HepG2 (cell line): ENCODE data around the gene PLVAP. TPM values are rescaled to one million over a fixed set of nuclear protein-coding genes. Genes with fewer than 3 reads are reported as not detected.

Experiments used
- ATAC-seq: fragments of 200-7000 bp; cut with Tn5 transposase; 3 replicates; pipeline ENCODE4 v1.9.1; 2020; ENCODE audit warnings: mild to moderate bottlenecking, moderate library complexity
- BruUV-seq: library from RNA; stranded (reverse); fragments of 400-500 nt; replicated peaks from 2 replicates; lab custom pipeline; 2021; lab: Mats Ljungman, UMichigan
- CTCF ChIA-PET: fragments of 300-600 bp; formaldehyde crosslinking; extraction: SDS; loops from one replicate; lab custom pipeline; 2021; ENCODE audit warnings: low total read pairs, inconsistent platforms, low intra/inter-chr PET ratio; lab: Yijun Ruan, JAX
- POLR2A ChIA-PET: fragments of 350-600 bp; sonication (Branson Sonifier 250); formaldehyde crosslinking; loops from one replicate; lab custom pipeline; 2020; ENCODE audit warnings: antibody characterized with exemption, inconsistent platforms; lab: Yijun Ruan, JAX
- DNase-seq: peaks from one replicate; pipeline ENCODE4 v3.0.0-alpha.2; 2015; ENCODE audit warnings: low spot score
- FAIRE-seq: peaks from 3 replicates; lab custom pipeline; 2011; peaks lifted over from hg19 to GRCh38; lab: Jason Lieb, UNC
- H2AFZ ChIP-seq: one replicate; pipeline ENCODE4 v1.6.1; 2011; ENCODE audit warnings: low read length, inconsistent platforms
- H3K27ac ChIP-seq: fragments of 300-600 bp; 3 replicates; pipeline ENCODE4 v1.8.0; 2011; ENCODE audit warnings: mixed run types, mild to moderate bottlenecking, mixed read lengths, low read length, inconsistent platforms; ENCODE audit not compliant: insufficient read depth; ENCODE audit errors: extremely low read length
- H3K27me3 ChIP-seq, 2 experiments: fragments of 200-600 bp in 1 of 2; 2 replicates in 1 of 2; 3 replicates in 1 of 2; pipeline versions ENCODE4 v1.6.0 to v1.8.0; 2011; ENCODE audit warnings: low read length in 2 of 2, mild to moderate bottlenecking in 2 of 2, moderate library complexity in 2 of 2, inconsistent platforms in 1 of 2; ENCODE audit not compliant: insufficient read depth in 2 of 2, control insufficient read depth in 1 of 2
- H3K36me3 ChIP-seq, 2 experiments: fragments of 200-600 bp in 1 of 2; replicated peaks in 1 of 2; 2 replicates in 1 of 2; 3 replicates in 1 of 2; pipeline versions ENCODE4 v1.5.1 to v1.8.0; 2011; ENCODE audit warnings: low read length in 2 of 2, inconsistent platforms in 1 of 2; ENCODE audit not compliant: insufficient read depth in 2 of 2, control insufficient read depth in 1 of 2
- H3K4me1 ChIP-seq: 2 replicates; pipeline ENCODE4 v1.5.1; 2012; ENCODE audit warnings: low read length, inconsistent platforms; ENCODE audit not compliant: insufficient read depth
- H3K4me2 ChIP-seq: 2 replicates; pipeline ENCODE4 v1.6.0; 2011; ENCODE audit warnings: low read depth, low read length, inconsistent platforms
- H3K4me3 ChIP-seq, 3 experiments: fragments of 200-600 bp in 1 of 3; sonication (generic), shearing (Covaris generic) in 1 of 3; replicated peaks in 1 of 3; 2 replicates each; pipeline ENCODE4 v1.5.1; 2011 to 2016; ENCODE audit warnings: low read length in 3 of 3, inconsistent platforms in 2 of 3, low read depth in 2 of 3, mild to moderate bottlenecking in 2 of 3, control low read depth in 1 of 3, mixed read lengths in 1 of 3; ENCODE audit not compliant: insufficient read depth in 1 of 3
- H3K79me2 ChIP-seq: one replicate; pipeline ENCODE4 v1.6.1; 2011; ENCODE audit warnings: low read length, inconsistent platforms; ENCODE audit not compliant: insufficient read depth
- H3K9ac ChIP-seq: 2 replicates; pipeline ENCODE4 v1.6.0; 2011; ENCODE audit warnings: mild to moderate bottlenecking, low read depth, low read length, inconsistent platforms; ENCODE audit not compliant: insufficient read depth
- H3K9me3 ChIP-seq: 2 replicates; pipeline ENCODE4 v1.5.1; 2012; ENCODE audit warnings: mild to moderate bottlenecking, low read length
- H4K20me1 ChIP-seq: 2 replicates; pipeline ENCODE4 v1.6.0; 2011; ENCODE audit warnings: inconsistent platforms, mild to moderate bottlenecking, low read length, moderate library complexity; ENCODE audit not compliant: insufficient read depth
- ETV5 ChIP-seq: IDR thresholded peaks from 2 replicates; pipeline ENCODE4 v1.6.1; 2018; ENCODE audit warnings: missing biosample characterization, missing genetic modification reagents, inconsistent platforms, borderline replicate concordance
- PPARG ChIP-seq: conservative IDR thresholded peaks from 2 replicates; pipeline ENCODE4 v1.6.1; 2016; ENCODE audit warnings: missing biosample characterization, missing genetic modification reagents
- RBAK ChIP-seq: sonication (generic); formaldehyde crosslinking; IDR thresholded peaks from 2 replicates; pipeline ENCODE4 v1.5.1; 2020; ENCODE audit warnings: mild to moderate bottlenecking, missing genetic modification reagents
- RORA ChIP-seq: sonication (generic); formaldehyde crosslinking; IDR thresholded peaks from 2 replicates; pipeline ENCODE4 v1.5.0; 2020; ENCODE audit warnings: mild to moderate bottlenecking, missing genetic modification reagents, moderate library complexity
- SRSF9 ChIP-seq: fragments of 200-400 bp; formaldehyde crosslinking; IDR thresholded peaks from 2 replicates; pipeline ENCODE4 v1.6.1; 2018; ENCODE audit warnings: borderline replicate concordance, mild to moderate bottlenecking, low read depth, low read length; ENCODE audit not compliant: insufficient read depth, poor library complexity, severe bottlenecking
- SUZ12 ChIP-seq: fragments of 150-350 bp; IDR thresholded peaks from 2 replicates; pipeline ENCODE4 v1.6.1; 2014; ENCODE audit warnings: low read depth, low read length
- ZNF724P ChIP-seq: sonication (generic); formaldehyde crosslinking; IDR thresholded peaks from 2 replicates; pipeline ENCODE4 v1.8.0; 2022; ENCODE audit warnings: missing genetic modification reagents, borderline replicate concordance
- ZNF781 ChIP-seq: sonication (generic); formaldehyde crosslinking; IDR thresholded peaks from 2 replicates; pipeline ENCODE4 v1.5.1; 2020; ENCODE audit warnings: borderline replicate concordance, mild to moderate bottlenecking, missing genetic modification reagents; ENCODE audit errors: not compliant biosample characterization
- ZNF883 ChIP-seq: sonication (generic); formaldehyde crosslinking; IDR thresholded peaks from 2 replicates; pipeline ENCODE4 v1.5.1; 2020; ENCODE audit warnings: mild to moderate bottlenecking, missing genetic modification reagents; ENCODE audit errors: not compliant biosample characterization
- WGBS: methylation state at CpG from one replicate; pipeline ENCODE4 v1.1.6; 2017; ENCODE audit warnings: low lambda C conversion rate; 5-methylcytosine and 5-hydroxymethylcytosine counted together
- in situ Hi-C: cut with HindIII; loops from 2 replicates; pipeline ENCODE4 v1.10.0; 2017; ENCODE audit warnings: low pct_unique_long_range_greater_than_20kb; ENCODE audit not compliant: extremely low pct_ligation_motif_present
- intact Hi-C: fragments of 100-400 bp; cut with micrococcal nuclease; formaldehyde crosslinking; loops from one replicate; pipeline ENCODE4 v1.10.0; 2022; ENCODE audit not compliant: unreplicated experiment
- polyA plus RNA-seq, 8 experiments: library from polyadenylated mRNA; depleted of rRNA in 3 of 8; stranded (reverse) in 7 of 8; unstranded in 1 of 8; fragments of >200 nt; fragmentation: Illumina TruSeq in 4 of 8; extraction: Trizol in 4 of 8; gene quantifications; 2 replicates each; pipeline versions ENCODE4 v1.2.1 to v1.2.3, GENCODE V29; 2011 to 2016; ENCODE audit warnings: low read depth in 4 of 8, missing spikeins in 1 of 8, mixed read lengths in 1 of 8; ENCODE audit not compliant: insufficient read depth in 1 of 8
- total RNA-seq, 5 experiments: library from RNA; depleted of rRNA; stranded (reverse); fragments of >200 nt; fragmentation: Illumina TruSeq; extraction: Trizol; gene quantifications; 2 replicates each; pipeline ENCODE4 v1.2.3, GENCODE V29; 2016; ENCODE audit warnings: low read depth in 1 of 5
- TF ChIP-seq, protein P1 (sequence below): sonication (generic); formaldehyde crosslinking; IDR thresholded peaks from 2 replicates; pipeline ENCODE4 v1.8.1; 2023; ENCODE audit warnings: mild to moderate bottlenecking, missing genetic modification reagents
- TF ChIP-seq, protein P2 (sequence below): sonication (generic); formaldehyde crosslinking; IDR thresholded peaks from 2 replicates; pipeline ENCODE4 v1.9.0; 2021; ENCODE audit warnings: mild to moderate bottlenecking, missing genetic modification reagents

Gene PLVAP
- total and polyA plus RNA-seq, 2 of the 13 experiments (the other 11 are each of a cell fraction or from before 2014, with no cell fraction given): 0.26 TPM; not detected in 1

- TF ChIP-seq SUZ12: no peak
- no peak for TF ChIP-seq SRSF9
- no peak for TF ChIP-seq ETV5
Measured at GRCh38 chr19:17318966-17319365, 58.2 kb downstream of the PLVAP start (continued).

DNA sequence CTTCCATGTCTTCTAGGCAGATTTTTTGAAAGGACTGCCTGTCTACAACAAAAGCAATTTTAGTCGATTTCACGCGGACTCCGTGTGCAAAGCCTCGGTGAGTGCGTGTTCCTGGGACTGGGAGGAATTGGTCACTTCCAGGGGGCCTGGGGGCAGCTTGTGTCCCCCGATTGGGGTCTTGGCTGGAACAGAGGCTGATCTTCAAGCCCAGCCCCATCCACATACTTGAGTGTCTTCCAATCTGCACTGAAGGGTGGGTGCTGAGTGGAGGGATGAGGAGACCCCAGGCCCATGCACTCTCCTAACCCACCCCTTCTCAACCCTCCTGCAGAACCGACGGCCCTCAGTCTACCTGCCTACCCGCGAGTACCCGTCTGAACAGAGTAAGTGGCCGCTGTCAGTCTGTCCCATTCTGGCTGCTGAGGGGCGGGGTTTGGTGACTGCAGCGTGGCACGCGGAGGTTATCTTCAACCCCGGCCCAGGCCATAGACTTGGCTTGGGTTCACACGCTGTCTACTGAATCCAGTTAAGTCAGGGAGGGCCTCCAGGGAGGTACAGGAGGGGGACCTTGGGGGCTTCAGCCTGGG is 63.0 kb downstream of the PLVAP start:
- no peak for TF ChIP-seq ZNF883 (CRISPR knock-in tag)
- no peak for TF ChIP-seq ZNF724P (CRISPR knock-in tag)
- TF ChIP-seq RBAK (CRISPR knock-in tag): no peak
- TF ChIP-seq RORA: no peak
- no peak for TF ChIP-seq ZNF781 (CRISPR knock-in tag)
- TF ChIP-seq PPARG: no peak
- TF ChIP-seq, protein P1, sequence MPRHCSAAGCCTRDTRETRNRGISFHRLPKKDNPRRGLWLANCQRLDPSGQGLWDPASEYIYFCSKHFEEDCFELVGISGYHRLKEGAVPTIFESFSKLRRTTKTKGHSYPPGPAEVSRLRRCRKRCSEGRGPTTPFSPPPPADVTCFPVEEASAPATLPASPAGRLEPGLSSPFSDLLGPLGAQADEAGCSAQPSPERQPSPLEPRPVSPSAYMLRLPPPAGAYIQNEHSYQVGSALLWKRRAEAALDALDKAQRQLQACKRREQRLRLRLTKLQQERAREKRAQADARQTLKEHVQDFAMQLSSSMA (CRISPR knock-in tag): no peak
- TF ChIP-seq, protein P2, sequence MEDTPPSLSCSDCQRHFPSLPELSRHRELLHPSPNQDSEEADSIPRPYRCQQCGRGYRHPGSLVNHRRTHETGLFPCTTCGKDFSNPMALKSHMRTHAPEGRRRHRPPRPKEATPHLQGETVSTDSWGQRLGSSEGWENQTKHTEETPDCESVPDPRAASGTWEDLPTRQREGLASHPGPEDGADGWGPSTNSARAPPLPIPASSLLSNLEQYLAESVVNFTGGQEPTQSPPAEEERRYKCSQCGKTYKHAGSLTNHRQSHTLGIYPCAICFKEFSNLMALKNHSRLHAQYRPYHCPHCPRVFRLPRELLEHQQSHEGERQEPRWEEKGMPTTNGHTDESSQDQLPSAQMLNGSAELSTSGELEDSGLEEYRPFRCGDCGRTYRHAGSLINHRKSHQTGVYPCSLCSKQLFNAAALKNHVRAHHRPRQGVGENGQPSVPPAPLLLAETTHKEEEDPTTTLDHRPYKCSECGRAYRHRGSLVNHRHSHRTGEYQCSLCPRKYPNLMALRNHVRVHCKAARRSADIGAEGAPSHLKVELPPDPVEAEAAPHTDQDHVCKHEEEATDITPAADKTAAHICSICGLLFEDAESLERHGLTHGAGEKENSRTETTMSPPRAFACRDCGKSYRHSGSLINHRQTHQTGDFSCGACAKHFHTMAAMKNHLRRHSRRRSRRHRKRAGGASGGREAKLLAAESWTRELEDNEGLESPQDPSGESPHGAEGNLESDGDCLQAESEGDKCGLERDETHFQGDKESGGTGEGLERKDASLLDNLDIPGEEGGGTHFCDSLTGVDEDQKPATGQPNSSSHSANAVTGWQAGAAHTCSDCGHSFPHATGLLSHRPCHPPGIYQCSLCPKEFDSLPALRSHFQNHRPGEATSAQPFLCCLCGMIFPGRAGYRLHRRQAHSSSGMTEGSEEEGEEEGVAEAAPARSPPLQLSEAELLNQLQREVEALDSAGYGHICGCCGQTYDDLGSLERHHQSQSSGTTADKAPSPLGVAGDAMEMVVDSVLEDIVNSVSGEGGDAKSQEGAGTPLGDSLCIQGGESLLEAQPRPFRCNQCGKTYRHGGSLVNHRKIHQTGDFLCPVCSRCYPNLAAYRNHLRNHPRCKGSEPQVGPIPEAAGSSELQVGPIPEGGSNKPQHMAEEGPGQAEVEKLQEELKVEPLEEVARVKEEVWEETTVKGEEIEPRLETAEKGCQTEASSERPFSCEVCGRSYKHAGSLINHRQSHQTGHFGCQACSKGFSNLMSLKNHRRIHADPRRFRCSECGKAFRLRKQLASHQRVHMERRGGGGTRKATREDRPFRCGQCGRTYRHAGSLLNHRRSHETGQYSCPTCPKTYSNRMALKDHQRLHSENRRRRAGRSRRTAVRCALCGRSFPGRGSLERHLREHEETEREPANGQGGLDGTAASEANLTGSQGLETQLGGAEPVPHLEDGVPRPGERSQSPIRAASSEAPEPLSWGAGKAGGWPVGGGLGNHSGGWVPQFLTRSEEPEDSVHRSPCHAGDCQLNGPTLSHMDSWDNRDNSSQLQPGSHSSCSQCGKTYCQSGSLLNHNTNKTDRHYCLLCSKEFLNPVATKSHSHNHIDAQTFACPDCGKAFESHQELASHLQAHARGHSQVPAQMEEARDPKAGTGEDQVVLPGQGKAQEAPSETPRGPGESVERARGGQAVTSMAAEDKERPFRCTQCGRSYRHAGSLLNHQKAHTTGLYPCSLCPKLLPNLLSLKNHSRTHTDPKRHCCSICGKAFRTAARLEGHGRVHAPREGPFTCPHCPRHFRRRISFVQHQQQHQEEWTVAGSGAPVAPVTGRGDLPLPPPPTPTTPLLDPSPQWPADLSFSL (CRISPR knock-in tag): no peak
- DNase-seq (no peak), ATAC-seq (no peak), FAIRE-seq (no peak)
- Histone ChIP-seq H3K36me3 (peaks cover 14 to 23% of the 10 kb centered on the region in 2 experiments; a peak in 4 of 5 replicates), H3K4me1 (peaks cover 32% of the 10 kb centered on the region), H3K9me3 (no peaks in the 10 kb centered on the region), H3K9ac (no peak overlapping the region), H3K4me2 (no peak overlapping the region), H4K20me1 (peaks cover 7% of the 10 kb centered on the region), H3K27me3 (no peaks in the 10 kb centered on the region; a peak in 1 of 5 replicates), H3K79me2 (peaks cover 27% of the 10 kb centered on the region), H3K4me3 (no peak overlapping the region), H3K27ac (no peak overlapping the region), H2AFZ (no peak overlapping the region)
- WGBS: over 99% methylated on average over 18 of the region's 19 CpGs
- POLR2A ChIA-PET: interaction anchor here (1.6 kb wide), 1 partner anchor 19 kb away, joined by 4 read pairs; no protein-coding TSS in a partner anchor
- in situ Hi-C loops: no loop called here
- intact Hi-C loops: no loop called here
- CTCF ChIA-PET: no interaction called here
- no TSS peak for BruUV-seq
